SK-N-SH (cell line): Measurements from ENCODE around the gene ATF6.

Source experiments
- RFX5 ChIP-seq: IDR thresholded peaks from 2 replicates; pipeline ENCODE4 v1.6.1; 2012; ENCODE audit warnings: mild to moderate bottlenecking, improper control_type of control experiment, low read length
- TF ChIP-seq, protein P1 (sequence below): fragments of 200-600 bp; sonication (generic); IDR thresholded peaks from 2 replicates; pipeline ENCODE4 v1.6.1; 2017; ENCODE audit warnings: antibody characterized with exemption, mild to moderate bottlenecking, moderate library complexity

DNA sequence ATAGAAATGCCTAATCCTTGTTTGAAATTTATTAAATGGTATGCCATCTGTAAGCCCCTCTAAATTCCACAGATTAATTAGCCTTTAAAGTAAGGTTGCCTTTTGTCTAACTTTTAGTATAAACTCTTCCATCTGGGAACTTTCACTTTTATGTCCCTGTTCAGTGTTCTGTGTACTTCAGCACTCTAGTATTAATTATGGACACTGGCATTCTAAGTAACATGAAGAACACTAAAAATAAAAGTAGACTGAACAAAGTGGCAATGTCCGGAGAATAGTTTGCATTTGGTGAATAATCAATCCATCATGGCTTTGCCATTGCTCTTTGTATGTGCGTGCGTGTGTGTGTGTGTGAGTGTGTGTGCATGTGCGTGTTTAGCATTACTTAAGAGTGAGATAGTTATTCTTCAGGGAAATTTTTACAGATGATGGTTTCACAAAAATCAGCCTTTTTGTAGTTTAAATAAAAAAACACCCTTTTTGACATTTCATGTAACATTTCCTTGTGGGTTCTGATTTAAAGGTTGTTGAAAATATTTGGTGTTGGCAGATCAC is 51.1 kb downstream of the ATF6 start:
- no peak for TF ChIP-seq RFX5
- TF ChIP-seq, protein P1, sequence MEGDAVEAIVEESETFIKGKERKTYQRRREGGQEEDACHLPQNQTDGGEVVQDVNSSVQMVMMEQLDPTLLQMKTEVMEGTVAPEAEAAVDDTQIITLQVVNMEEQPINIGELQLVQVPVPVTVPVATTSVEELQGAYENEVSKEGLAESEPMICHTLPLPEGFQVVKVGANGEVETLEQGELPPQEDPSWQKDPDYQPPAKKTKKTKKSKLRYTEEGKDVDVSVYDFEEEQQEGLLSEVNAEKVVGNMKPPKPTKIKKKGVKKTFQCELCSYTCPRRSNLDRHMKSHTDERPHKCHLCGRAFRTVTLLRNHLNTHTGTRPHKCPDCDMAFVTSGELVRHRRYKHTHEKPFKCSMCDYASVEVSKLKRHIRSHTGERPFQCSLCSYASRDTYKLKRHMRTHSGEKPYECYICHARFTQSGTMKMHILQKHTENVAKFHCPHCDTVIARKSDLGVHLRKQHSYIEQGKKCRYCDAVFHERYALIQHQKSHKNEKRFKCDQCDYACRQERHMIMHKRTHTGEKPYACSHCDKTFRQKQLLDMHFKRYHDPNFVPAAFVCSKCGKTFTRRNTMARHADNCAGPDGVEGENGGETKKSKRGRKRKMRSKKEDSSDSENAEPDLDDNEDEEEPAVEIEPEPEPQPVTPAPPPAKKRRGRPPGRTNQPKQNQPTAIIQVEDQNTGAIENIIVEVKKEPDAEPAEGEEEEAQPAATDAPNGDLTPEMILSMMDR: no peak
